ENCODE measurements around the gene HECW1.

The HECW1 gene

DNA sequence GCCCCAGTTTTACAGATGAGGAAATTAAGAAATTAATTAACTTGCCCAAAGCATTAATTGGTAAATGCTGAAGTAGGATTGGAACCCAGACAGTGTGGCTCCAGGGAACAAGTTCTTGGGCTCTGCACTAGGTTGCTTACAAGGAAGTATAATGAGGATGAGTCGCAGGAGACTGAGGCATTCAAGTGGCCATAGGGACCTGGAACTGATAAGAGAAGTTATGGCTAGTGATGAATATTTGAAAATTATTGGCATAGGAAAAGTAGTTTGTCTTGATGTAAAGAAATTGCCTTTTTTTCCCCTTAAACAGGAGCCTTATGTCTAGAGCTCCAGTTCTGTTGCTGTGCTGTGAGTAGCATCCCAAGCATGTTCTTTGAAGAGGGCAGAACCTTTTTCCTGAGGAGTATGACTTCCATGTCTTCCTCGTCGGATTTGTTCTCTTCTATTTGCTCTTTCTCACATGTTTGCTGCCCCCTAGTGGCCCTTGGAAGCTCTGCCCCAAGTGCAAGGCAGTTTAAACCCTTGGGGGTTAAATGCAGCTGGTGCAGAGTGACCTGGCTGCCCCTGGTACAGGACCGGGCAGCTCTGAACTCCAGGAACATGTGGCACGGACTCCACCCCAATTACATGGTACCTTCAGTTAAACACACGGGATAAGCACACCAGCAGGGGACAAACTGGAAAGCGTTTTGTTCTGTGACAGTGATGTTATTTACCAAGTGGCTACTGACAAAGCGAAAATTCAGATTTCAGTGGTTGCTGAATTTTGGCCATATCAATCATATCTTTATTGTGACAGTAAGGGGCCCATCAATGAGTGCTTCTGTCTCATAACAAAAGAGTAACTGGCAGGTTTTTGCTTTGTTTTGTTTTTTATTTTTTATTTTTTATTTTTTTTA, 148.8 kb downstream of the HECW1 start:
- H2BK5ac ChIP-seq (ENCODE audit: low read length) = no peak overlapping the region
- H3K79me1 ChIP-seq (ENCODE audit: low read length) = no peaks in the 10 kb centered on the region
- H2BK120ac ChIP-seq (ENCODE audit: low read depth, low read length) = no peak overlapping the region
- no peak overlapping the region for H3K9ac ChIP-seq (ENCODE audit: low read length)
- H3K23ac ChIP-seq (ENCODE audit: low read length) = no peak overlapping the region
- peak overlapping the region; percentile 65 for H3K18ac ChIP-seq (ENCODE audit: low read length)
- no peak overlapping the region for H3K4me2 ChIP-seq (ENCODE audit: low read length)
- peak; percentile 94 for DNase-seq
- H3K79me2 ChIP-seq (ENCODE audit: control insufficient read depth, insufficient read depth, low read length) = no peaks in the 10 kb centered on the region
- H3K4me1 ChIP-seq (ENCODE audit: control insufficient read depth, low read depth, low read length) = no peaks in the 10 kb centered on the region
- peak overlapping the region; percentile 37 for H3K56ac ChIP-seq (ENCODE audit: low read length)
- no peak overlapping the region for H3K27ac ChIP-seq (ENCODE audit: low read depth, low read length)
- no peak overlapping the region for H3K4ac ChIP-seq (ENCODE audit: low read depth, low read length)
- no peak overlapping the region for H2BK15ac ChIP-seq (replicated peaks; ENCODE audit: low read depth)
- H2AK5ac ChIP-seq (ENCODE audit: low read length) = no peak overlapping the region
- no peak overlapping the region for H4K8ac ChIP-seq (ENCODE audit: low read depth, low read length)
- WGBS (ENCODE audit: extremely low coverage, insufficient coverage, low lambda C conversion rate) = no CpG with 5 or more reads among the region's 8 CpGs
- H3K27me3 ChIP-seq (ENCODE audit: insufficient read depth, low read length, poor library complexity) = no peaks in the 10 kb centered on the region
- no peak overlapping the region for H4K5ac ChIP-seq (ENCODE audit: low read length)
- no peaks in the 10 kb centered on the region for H3K36me3 ChIP-seq (ENCODE audit: control insufficient read depth, insufficient read depth, low read length)
- H3K4me3 ChIP-seq (ENCODE audit: low read length) = no peak overlapping the region

GRCh38 chr7:43265139-43265538, 152.7 kb downstream of the HECW1 start:
- Histone ChIP-seq H3K56ac (ENCODE audit: low read length) (no peak overlapping the region), H3K23ac (ENCODE audit: low read length) (no peak overlapping the region), H3K4ac (ENCODE audit: low read depth, low read length) (no peak overlapping the region), H3K4me2 (ENCODE audit: low read length) (no peak overlapping the region), H3K9ac (ENCODE audit: low read length) (no peak overlapping the region), H3K4me3 (ENCODE audit: low read length) (no peak overlapping the region), H3K79me1 (ENCODE audit: low read length) (no peaks in the 10 kb centered on the region), H2BK15ac (replicated peaks; ENCODE audit: low read depth) (no peak overlapping the region), H2AK5ac (ENCODE audit: low read length) (no peak overlapping the region), H3K4me1 (ENCODE audit: control insufficient read depth, low read depth, low read length) (no peaks in the 10 kb centered on the region), H4K8ac (ENCODE audit: low read depth, low read length) (no peak overlapping the region), H3K79me2 (ENCODE audit: control insufficient read depth, insufficient read depth, low read length) (no peaks in the 10 kb centered on the region), H3K27me3 (ENCODE audit: insufficient read depth, low read length, poor library complexity) (no peaks in the 10 kb centered on the region), H4K5ac (ENCODE audit: low read length) (no peak overlapping the region), H3K18ac (ENCODE audit: low read length) (no peak overlapping the region), H2BK5ac (ENCODE audit: low read length) (no peak overlapping the region), H2BK120ac (ENCODE audit: low read depth, low read length) (no peak overlapping the region), H3K27ac (ENCODE audit: low read depth, low read length) (no peak overlapping the region), H3K36me3 (ENCODE audit: control insufficient read depth, insufficient read depth, low read length) (no peaks in the 10 kb centered on the region)
- no peak for DNase-seq
- no CpG with 5 or more reads among the region's 3 CpGs for WGBS (ENCODE audit: extremely low coverage, insufficient coverage, low lambda C conversion rate)

DNA sequence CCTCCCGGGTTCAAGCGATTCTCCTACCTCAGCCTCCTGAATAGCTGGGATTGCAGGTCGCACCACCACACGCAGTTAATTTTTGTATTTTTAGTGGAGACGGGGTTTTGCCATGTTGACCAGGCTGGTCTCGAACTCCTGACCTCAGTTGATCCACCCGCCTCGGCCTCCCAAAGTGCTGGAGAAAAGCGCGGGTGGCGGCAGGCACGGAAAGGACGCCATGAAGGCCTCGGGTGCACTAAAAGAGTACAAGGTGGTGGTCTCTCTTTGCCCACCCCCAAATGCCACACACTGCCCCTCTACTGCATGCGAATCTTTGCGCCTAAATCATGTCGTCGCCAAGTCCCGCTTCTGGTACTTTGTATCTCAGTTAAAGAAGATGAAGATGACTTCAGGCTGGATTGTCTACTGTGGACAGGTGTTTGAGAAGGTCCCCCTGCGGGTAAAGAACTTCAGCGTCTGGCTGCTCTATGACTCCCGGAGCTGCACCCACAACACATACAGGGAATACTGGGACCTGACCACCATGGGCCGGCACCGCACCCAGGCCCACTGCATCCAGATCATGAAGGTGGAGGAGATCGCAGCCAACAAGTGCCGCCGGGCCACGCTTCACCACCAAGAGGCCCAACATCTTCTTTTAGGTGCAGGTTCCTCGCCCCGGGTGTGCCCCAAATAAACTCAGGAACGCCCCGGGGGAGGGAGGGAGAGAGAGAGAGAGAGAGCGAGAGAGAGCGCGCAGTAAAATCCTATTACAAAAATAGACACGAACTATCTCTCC, 161.7 kb downstream of the HECW1 start:
- H3K79me2 ChIP-seq (ENCODE audit: control insufficient read depth, insufficient read depth, low read length) = no peaks in the 10 kb centered on the region
- H4K8ac ChIP-seq (ENCODE audit: low read depth, low read length) = no peak overlapping the region
- H3K27ac ChIP-seq (ENCODE audit: low read depth, low read length) = no peak overlapping the region
- no peak overlapping the region for H3K4ac ChIP-seq (ENCODE audit: low read depth, low read length)
- no peaks in the 10 kb centered on the region for H3K27me3 ChIP-seq (ENCODE audit: insufficient read depth, low read length, poor library complexity)
- no peak overlapping the region for H2BK120ac ChIP-seq (ENCODE audit: low read depth, low read length)
- no peak overlapping the region for H3K9ac ChIP-seq (ENCODE audit: low read length)
- H2BK5ac ChIP-seq (ENCODE audit: low read length) = no peak overlapping the region
- H3K36me3 ChIP-seq (ENCODE audit: control insufficient read depth, insufficient read depth, low read length) = no peaks in the 10 kb centered on the region
- no peaks in the 10 kb centered on the region for H3K4me1 ChIP-seq (ENCODE audit: control insufficient read depth, low read depth, low read length)
- no peak for DNase-seq
- no peak overlapping the region for H3K23ac ChIP-seq (ENCODE audit: low read length)
- H3K56ac ChIP-seq (ENCODE audit: low read length) = no peak overlapping the region
- H3K4me3 ChIP-seq (ENCODE audit: low read length) = no peak overlapping the region
- no CpG with 5 or more reads among the region's 36 CpGs for WGBS (ENCODE audit: extremely low coverage, insufficient coverage, low lambda C conversion rate)
- H3K18ac ChIP-seq (ENCODE audit: low read length) = no peak overlapping the region
- H4K5ac ChIP-seq (ENCODE audit: low read length) = no peak overlapping the region
- H3K4me2 ChIP-seq (ENCODE audit: low read length) = no peak overlapping the region
- H3K79me1 ChIP-seq (ENCODE audit: low read length) = no peaks in the 10 kb centered on the region
- H2BK15ac ChIP-seq (replicated peaks; ENCODE audit: low read depth) = no peak overlapping the region
- no peak overlapping the region for H2AK5ac ChIP-seq (ENCODE audit: low read length)

GRCh38 chr7:43274752-43275151, 162.3 kb downstream of the HECW1 start:
- Histone ChIP-seq H2BK120ac (ENCODE audit: low read depth, low read length) (no peak overlapping the region), H3K4ac (ENCODE audit: low read depth, low read length) (no peak overlapping the region), H3K9ac (ENCODE audit: low read length) (no peak overlapping the region), H3K4me3 (ENCODE audit: low read length) (no peak overlapping the region), H3K56ac (ENCODE audit: low read length) (no peak overlapping the region), H2BK5ac (ENCODE audit: low read length) (no peak overlapping the region), H2AK5ac (ENCODE audit: low read length) (no peak overlapping the region), H3K18ac (ENCODE audit: low read length) (no peak overlapping the region), H3K23ac (ENCODE audit: low read length) (no peak overlapping the region), H3K27ac (ENCODE audit: low read depth, low read length) (no peak overlapping the region), H3K4me1 (ENCODE audit: control insufficient read depth, low read depth, low read length) (no peaks in the 10 kb centered on the region), H3K4me2 (ENCODE audit: low read length) (no peak overlapping the region), H3K79me2 (ENCODE audit: control insufficient read depth, insufficient read depth, low read length) (no peaks in the 10 kb centered on the region), H3K36me3 (ENCODE audit: control insufficient read depth, insufficient read depth, low read length) (no peaks in the 10 kb centered on the region), H2BK15ac (replicated peaks; ENCODE audit: low read depth) (no peak overlapping the region), H3K27me3 (ENCODE audit: insufficient read depth, low read length, poor library complexity) (no peaks in the 10 kb centered on the region), H4K8ac (ENCODE audit: low read depth, low read length) (no peak overlapping the region), H3K79me1 (ENCODE audit: low read length) (no peaks in the 10 kb centered on the region), H4K5ac (ENCODE audit: low read length) (no peak overlapping the region)
- no CpG with 5 or more reads among the region's 3 CpGs for WGBS (ENCODE audit: extremely low coverage, insufficient coverage, low lambda C conversion rate)
- no peak for DNase-seq

DNA sequence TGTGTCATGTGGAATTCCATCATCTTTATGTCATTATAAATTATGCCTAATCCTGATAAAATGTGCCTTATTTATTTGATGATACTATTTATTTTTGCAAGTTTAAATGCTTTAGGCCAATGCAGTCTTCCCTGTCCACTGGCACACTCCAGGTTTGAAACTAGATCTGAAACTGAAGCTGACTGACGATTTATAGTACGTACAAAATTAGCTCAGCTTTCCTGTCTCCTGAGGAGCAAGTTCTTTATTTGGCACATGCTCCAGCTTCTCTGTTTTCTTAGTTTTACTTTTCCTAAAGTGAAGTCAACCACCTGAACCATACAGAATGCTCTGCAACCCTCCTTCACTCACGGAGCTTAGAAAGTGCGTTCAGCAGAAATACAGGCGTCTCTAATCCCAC, 164.1 kb downstream of the HECW1 start:
- DNase-seq = no peak
- Histone ChIP-seq H3K9ac (ENCODE audit: low read length) (no peak overlapping the region), H2AK5ac (ENCODE audit: low read length) (no peak overlapping the region), H2BK120ac (ENCODE audit: low read depth, low read length) (no peak overlapping the region), H3K79me1 (ENCODE audit: low read length) (no peaks in the 10 kb centered on the region), H2BK5ac (ENCODE audit: low read length) (no peak overlapping the region), H3K27ac (ENCODE audit: low read depth, low read length) (no peak overlapping the region), H3K23ac (ENCODE audit: low read length) (no peak overlapping the region), H3K4me2 (ENCODE audit: low read length) (no peak overlapping the region), H3K18ac (ENCODE audit: low read length) (no peak overlapping the region), H4K5ac (ENCODE audit: low read length) (no peak overlapping the region), H3K56ac (ENCODE audit: low read length) (no peak overlapping the region), H3K36me3 (ENCODE audit: control insufficient read depth, insufficient read depth, low read length) (no peaks in the 10 kb centered on the region), H3K4me1 (ENCODE audit: control insufficient read depth, low read depth, low read length) (no peaks in the 10 kb centered on the region), H2BK15ac (replicated peaks; ENCODE audit: low read depth) (no peak overlapping the region), H3K27me3 (ENCODE audit: insufficient read depth, low read length, poor library complexity) (no peaks in the 10 kb centered on the region), H3K4me3 (ENCODE audit: low read length) (no peak overlapping the region), H3K4ac (ENCODE audit: low read depth, low read length) (no peak overlapping the region), H3K79me2 (ENCODE audit: control insufficient read depth, insufficient read depth, low read length) (no peaks in the 10 kb centered on the region), H4K8ac (ENCODE audit: low read depth, low read length) (no peak overlapping the region)
- WGBS (ENCODE audit: extremely low coverage, insufficient coverage, low lambda C conversion rate) = no CpG with 5 or more reads among the region's 5 CpGs

All from mesendoderm (in vitro differentiated cells).